ENCODE data around the gene STK11IP. TPM values are rescaled to one million over a fixed set of nuclear protein-coding genes. Genes with fewer than 3 reads are reported as not detected.

The STK11IP gene
- total and polyA plus RNA-seq, 2 of the 13 experiments (the other 11 are each of a cell fraction or from before 2014, with no cell fraction given), result 12.8 to 24.0 TPM

DNA sequence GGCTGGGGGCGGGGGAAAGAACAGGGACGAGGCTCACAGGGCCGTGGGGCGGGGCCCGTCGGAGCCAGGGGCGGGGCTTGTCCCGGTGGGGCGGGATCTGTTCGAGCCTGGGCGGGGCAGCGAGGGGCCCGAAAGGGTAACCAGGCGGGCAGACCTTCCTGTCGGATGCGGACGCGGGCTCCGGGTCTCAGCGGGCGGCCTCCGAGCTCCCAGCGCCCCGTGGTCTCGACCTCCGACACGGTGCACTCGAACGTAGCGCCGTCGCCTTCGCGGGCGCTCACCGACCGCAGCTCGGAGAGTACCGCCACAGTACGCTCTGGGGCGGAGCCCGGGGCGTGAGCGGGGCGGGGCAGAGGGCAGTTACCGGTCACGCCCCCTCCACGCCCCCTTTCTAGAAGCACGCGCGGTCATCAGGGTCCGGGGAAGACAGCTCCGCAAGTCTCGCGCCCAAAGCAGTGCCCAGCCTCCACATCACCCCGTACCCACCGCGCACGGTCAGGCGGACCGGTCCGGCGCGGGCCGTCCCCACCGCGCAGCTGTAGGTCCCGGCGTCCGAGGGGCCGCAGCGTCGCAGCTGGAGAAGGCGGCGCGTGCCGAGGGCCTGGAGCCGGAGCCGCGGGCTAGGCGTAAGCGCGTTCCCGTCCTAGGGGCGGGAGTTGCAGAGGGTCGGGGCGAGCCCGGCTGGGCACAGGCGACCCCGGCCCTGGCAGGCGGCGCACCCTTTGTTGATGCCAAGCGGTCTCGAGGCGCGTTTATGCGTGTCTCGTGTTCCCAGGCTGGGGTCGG, 45.1 kb upstream of the STK11IP start (continued):
- TF ChIP-seq, protein P1, sequence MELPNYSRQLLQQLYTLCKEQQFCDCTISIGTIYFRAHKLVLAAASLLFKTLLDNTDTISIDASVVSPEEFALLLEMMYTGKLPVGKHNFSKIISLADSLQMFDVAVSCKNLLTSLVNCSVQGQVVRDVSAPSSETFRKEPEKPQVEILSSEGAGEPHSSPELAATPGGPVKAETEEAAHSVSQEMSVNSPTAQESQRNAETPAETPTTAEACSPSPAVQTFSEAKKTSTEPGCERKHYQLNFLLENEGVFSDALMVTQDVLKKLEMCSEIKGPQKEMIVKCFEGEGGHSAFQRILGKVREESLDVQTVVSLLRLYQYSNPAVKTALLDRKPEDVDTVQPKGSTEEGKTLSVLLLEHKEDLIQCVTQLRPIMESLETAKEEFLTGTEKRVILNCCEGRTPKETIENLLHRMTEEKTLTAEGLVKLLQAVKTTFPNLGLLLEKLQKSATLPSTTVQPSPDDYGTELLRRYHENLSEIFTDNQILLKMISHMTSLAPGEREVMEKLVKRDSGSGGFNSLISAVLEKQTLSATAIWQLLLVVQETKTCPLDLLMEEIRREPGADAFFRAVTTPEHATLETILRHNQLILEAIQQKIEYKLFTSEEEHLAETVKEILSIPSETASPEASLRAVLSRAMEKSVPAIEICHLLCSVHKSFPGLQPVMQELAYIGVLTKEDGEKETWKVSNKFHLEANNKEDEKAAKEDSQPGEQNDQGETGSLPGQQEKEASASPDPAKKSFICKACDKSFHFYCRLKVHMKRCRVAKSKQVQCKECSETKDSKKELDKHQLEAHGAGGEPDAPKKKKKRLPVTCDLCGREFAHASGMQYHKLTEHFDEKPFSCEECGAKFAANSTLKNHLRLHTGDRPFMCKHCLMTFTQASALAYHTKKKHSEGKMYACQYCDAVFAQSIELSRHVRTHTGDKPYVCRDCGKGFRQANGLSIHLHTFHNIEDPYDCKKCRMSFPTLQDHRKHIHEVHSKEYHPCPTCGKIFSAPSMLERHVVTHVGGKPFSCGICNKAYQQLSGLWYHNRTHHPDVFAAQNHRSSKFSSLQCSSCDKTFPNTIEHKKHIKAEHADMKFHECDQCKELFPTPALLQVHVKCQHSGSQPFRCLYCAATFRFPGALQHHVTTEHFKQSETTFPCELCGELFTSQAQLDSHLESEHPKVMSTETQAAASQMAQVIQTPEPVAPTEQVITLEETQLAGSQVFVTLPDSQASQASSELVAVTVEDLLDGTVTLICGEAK (IDR thresholded peaks at IDR 0.05), result no peak
- TF ChIP-seq, protein P1 (CRISPR knock-in tag; IDR thresholded peaks at IDR 0.05), result peak; percentile 85
- TF ChIP-seq MYNN (CRISPR knock-in tag; IDR thresholded peaks at IDR 0.05; ENCODE audit: low read depth) (no peak; the same call in 1 of the 2 replicates), ZKSCAN8 (CRISPR knock-in tag; IDR thresholded peaks at IDR 0.05; ENCODE audit: borderline replicate concordance) (no peak), ZNF552 (CRISPR knock-in tag; IDR thresholded peaks at IDR 0.05; ENCODE audit: borderline replicate concordance) (0 out of 2 replicates have a peak, but pooled peaks have one; percentile 29), ZNF567 (CRISPR knock-in tag; IDR thresholded peaks at IDR 0.05; ENCODE audit: borderline replicate concordance) (peak; percentile 82), ETV5 (CRISPR knock-in tag; IDR thresholded peaks at IDR 0.05; ENCODE audit: borderline replicate concordance) (no peak; the same call in 1 of the 2 replicates), PAX8 (CRISPR knock-in tag; IDR thresholded peaks at IDR 0.05; ENCODE audit: borderline replicate concordance) (peak; percentile 72; the same call in 1 of the 2 replicates), SOX6 (IDR thresholded peaks at IDR 0.05) (no peak), SOX6 (CRISPR knock-in tag; IDR thresholded peaks at IDR 0.05) (peak; percentile 68)
- TF ChIP-seq, protein P2, sequence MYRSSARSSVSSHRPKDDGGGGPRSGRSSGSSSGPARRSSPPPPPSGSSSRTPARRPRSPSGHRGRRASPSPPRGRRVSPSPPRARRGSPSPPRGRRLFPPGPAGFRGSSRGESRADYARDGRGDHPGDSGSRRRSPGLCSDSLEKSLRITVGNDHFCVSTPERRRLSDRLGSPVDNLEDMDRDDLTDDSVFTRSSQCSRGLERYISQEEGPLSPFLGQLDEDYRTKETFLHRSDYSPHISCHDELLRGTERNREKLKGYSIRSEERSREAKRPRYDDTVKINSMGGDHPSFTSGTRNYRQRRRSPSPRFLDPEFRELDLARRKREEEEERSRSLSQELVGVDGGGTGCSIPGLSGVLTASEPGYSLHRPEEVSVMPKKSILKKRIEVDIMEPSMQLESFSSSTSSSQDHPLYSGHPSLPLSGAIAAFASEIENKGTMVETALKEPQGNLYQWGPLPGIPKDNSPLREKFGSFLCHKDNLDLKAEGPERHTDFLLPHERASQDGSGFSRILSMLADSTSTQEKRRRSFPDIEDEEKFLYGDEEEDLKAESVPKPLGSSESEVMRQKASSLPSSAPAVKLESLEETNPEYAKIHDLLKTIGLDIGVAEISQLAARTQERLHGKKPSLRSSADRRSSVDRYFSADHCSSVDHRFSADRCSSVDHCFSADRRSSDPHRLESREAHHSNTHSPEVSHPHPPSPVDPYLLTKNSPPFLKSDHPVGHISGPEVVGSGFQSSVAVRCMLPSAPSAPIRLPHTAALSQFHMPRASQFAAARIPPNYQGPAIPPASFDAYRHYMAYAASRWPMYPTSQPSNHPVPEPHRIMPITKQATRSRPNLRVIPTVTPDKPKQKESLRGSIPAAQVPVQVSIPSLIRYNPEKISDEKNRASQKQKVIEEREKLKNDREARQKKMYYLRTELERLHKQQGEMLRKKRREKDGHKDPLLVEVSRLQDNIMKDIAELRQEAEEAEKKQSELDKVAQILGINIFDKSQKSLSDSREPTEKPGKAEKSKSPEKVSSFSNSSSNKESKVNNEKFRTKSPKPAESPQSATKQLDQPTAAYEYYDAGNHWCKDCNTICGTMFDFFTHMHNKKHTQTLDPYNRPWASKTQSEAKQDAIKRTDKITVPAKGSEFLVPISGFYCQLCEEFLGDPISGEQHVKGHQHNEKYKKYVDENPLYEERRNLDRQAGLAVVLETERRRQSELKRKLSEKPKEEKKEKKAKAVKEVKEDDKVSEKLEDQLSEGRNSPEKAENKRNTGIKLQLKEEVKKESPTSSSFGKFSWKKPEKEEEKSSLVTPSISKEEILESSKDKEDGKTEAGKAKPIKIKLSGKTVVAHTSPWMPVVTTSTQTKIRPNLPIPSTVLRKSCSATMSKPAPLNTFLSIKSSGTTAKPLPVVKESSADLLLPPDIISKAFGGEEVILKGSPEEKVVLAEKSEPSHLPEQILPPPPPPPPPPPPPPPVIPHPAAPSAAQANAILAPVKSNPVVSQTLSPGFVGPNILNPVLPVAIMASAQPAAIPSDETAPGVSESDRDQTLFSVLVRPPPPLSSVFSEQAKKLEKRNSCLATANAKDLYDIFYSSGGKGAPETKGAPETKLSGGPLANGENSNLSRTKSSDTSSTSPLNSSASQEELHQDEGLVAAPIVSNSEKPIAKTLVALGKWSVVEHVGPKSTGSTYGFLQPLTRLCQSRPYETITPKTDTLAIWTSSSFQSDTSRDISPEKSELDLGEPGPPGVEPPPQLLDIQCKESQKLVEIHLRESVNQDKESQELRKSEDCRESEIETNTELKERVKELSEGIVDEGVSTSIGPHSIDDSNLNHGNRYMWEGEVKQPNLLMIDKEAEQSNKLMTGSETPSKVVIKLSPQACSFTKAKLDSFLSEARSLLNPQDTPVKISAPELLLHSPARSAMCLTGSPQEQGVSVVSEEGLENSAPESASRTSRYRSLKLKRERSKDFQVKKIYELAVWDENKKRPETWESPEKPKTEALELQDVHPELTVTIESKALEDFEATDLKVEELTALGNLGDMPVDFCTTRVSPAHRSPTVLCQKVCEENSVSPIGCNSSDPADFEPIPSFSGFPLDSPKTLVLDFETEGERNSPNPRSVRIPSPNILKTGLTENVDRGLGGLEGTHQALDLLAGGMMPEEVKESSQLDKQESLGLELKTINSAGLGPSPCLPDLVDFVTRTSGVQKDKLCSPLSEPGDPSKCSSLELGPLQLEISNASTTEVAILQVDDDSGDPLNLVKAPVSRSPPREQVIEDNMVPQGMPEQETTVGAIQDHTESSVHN (CRISPR knock-in tag; IDR thresholded peaks at IDR 0.05), result peak; percentile 91

Data from HepG2 (cell line).